Measurements from ENCODE around the gene MYH14. TPM values are rescaled to one million over a fixed set of nuclear protein-coding genes. Genes with fewer than 3 reads are reported as not detected.
A peak's percentile ranks its signal among the peaks of the same experiment; 100 is the strongest.
"Not testable (repeated sequence)": the region's sequence is repeated elsewhere in the genome, so short reads cannot be mapped to it uniquely, and the experiment has no call there.

MYH14 gene
- total and polyA plus RNA-seq, 2 experiments from 2014 or later: 40.9 to 64.4 TPM

DNA sequence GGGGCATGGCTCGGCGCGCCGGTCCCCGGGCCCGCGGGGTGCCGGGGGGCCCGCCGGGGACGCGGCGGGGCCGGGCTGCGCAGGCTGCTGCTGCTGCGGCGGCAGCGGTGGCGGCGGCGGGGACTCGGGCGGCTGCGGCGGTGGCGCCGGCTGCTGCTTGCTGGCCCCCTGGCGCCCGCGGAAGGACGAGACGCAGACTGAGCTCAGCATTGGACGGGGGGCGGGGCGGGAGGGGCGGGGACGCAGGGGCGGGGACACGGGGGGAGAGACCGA, 125.4 kb downstream of the MYH14 start:
- TF ChIP-seq EZH2 (IDR thresholded peaks at IDR 0.05; ENCODE audit: borderline replicate concordance) (no peak), CTCF (IDR thresholded peaks at IDR 0.05; ENCODE audit: poor library complexity) (no peak), EZH2phosphoT487 (IDR thresholded peaks at IDR 0.05; ENCODE audit: low read depth, severe bottlenecking, unreplicated experiment) (no peak)
- H4K20me1 ChIP-seq (ENCODE audit: insufficient read depth, poor library complexity, severe bottlenecking): peaks cover 3% of the 10 kb centered on the region
- no peaks in the 10 kb centered on the region for H3K79me2 ChIP-seq
- peaks cover 20% of the 10 kb centered on the region for H3K4me1 ChIP-seq (ENCODE audit: insufficient read depth)
- H3K4me3 ChIP-seq: no peak overlapping the region
- no peak overlapping the region for H2AFZ ChIP-seq
- WGBS (ENCODE audit: low lambda C conversion rate, missing lambda C conversion rate): 0% methylated on average over 2 of the region's 40 CpGs
- H3K9me2 ChIP-seq (replicated peaks; ENCODE audit: insufficient read depth): no peaks in the 10 kb centered on the region
- H3K9me3 ChIP-seq (ENCODE audit: low read depth): no peaks in the 10 kb centered on the region
- peak overlapping the region; percentile 89 for H3K4me2 ChIP-seq
- H3K36me3 ChIP-seq (replicated peaks; ENCODE audit: insufficient read depth, low read depth): no peaks in the 10 kb centered on the region
- no peak for DNase-seq (ENCODE audit: low spot score)
- peaks cover 30% of the 10 kb centered on the region for H3K27me3 ChIP-seq
- no peak overlapping the region for H3K27ac ChIP-seq

- Histone ChIP-seq H3K9me2 (replicated peaks; ENCODE audit: insufficient read depth) (no peaks in the 10 kb centered on the region), H3K79me2 (no peaks in the 10 kb centered on the region), H3K9me3 (ENCODE audit: low read depth) (no peaks in the 10 kb centered on the region), H4K20me1 (ENCODE audit: insufficient read depth, poor library complexity, severe bottlenecking) (peaks cover 3% of the 10 kb centered on the region), H3K4me3 (peak within 1 kb of the TSS; percentile 36), H3K4me1 (ENCODE audit: insufficient read depth) (peaks cover 25% of the 10 kb centered on the region), H3K27ac (peak within 1 kb of the TSS; percentile 76), H2AFZ (peak within 1 kb of the TSS; percentile 63), H3K27me3 (peaks cover 30% of the 10 kb centered on the region), H3K36me3 (replicated peaks; ENCODE audit: insufficient read depth, low read depth) (no peaks in the 10 kb centered on the region), H3K4me2 (peak within 1 kb of the TSS; percentile 90)
- peak; percentile 99 for DNase-seq (ENCODE audit: low spot score)
- no peak for TF ChIP-seq EZH2 (IDR thresholded peaks at IDR 0.05; ENCODE audit: borderline replicate concordance)
- TF ChIP-seq EZH2phosphoT487 (IDR thresholded peaks at IDR 0.05; ENCODE audit: low read depth, severe bottlenecking, unreplicated experiment): no peak
- TF ChIP-seq CTCF (IDR thresholded peaks at IDR 0.05; ENCODE audit: poor library complexity): no peak
- 4% methylated on average over 17 of the region's 43 CpGs for WGBS (ENCODE audit: low lambda C conversion rate, missing lambda C conversion rate)
These were observed 125.9 kb downstream of the MYH14 start, which contains the start of gene KCNC3 for GRCh38 chr19:50329146-50329925. KCNC3 (minus strand) TSS chr19:50329377; CDS start chr19:50329082, 295 bp downstream.

GRCh38 chr19:50329926-50330294, 126.5 kb downstream of the MYH14 start:
- H3K9me3 ChIP-seq (ENCODE audit: low read depth); H3K79me2 ChIP-seq; H3K4me3 ChIP-seq; H3K36me3 ChIP-seq (replicated peaks; ENCODE audit: insufficient read depth, low read depth); DNase-seq (ENCODE audit: low spot score); H4K20me1 ChIP-seq (ENCODE audit: insufficient read depth, poor library complexity, severe bottlenecking); H3K9me2 ChIP-seq (replicated peaks; ENCODE audit: insufficient read depth): not testable (repeated sequence)
- peak overlapping the region; percentile 90 for H3K4me2 ChIP-seq
- H2AFZ ChIP-seq: peak overlapping the region; percentile 63
- H3K4me1 ChIP-seq (ENCODE audit: insufficient read depth): peaks cover 25% of the 10 kb centered on the region
- H3K27ac ChIP-seq: peak overlapping the region; percentile 76
- peaks cover 30% of the 10 kb centered on the region for H3K27me3 ChIP-seq
- 32% methylated on average over 18 of the region's 18 CpGs for WGBS (ENCODE audit: low lambda C conversion rate, missing lambda C conversion rate)

DNA sequence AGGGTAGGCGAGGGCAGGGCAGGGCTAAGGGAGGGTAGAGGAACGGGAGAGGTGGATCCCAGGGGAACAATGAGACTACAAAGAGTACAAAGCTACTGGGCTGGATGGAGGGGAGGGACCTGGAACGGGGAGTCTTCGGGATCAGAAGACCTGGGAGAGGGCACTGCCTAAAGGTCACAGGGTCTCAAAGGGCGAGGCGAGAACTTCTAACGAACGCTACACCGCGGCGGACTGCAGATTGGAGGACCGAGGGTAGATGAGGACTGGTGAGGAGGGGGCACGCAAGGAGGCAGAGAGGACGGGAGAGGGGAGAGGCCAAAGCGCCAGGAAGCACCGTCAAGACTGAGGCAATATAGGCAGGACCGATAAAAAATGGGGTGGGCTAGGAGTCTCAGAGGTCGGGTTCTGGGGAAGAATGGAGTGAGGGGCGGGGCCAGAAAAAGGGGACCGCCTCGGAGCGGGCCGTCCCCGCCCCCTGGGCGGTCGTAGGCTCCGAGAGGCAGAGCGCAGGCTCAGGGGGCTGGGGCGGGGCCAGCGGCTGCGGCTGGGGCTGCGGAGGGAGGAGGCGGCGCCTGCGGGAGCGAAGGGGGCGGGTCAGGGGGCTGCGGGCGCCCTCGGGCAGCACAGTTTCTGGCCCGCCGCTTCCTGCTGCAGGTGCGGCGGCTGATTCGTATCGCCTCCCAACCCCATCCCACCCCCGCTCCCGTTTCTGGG, 127.1 kb downstream of the MYH14 start:
- peak; percentile 95 for DNase-seq (ENCODE audit: low spot score)
- H3K27me3 ChIP-seq: peaks cover 30% of the 10 kb centered on the region

More for the DNA sequence above, 127.1 kb downstream of the MYH14 start:
- Histone ChIP-seq H2AFZ (peak overlapping the region; percentile 63), H3K9me2 (replicated peaks; ENCODE audit: insufficient read depth) (no peaks in the 10 kb centered on the region), H3K36me3 (replicated peaks; ENCODE audit: insufficient read depth, low read depth) (no peaks in the 10 kb centered on the region), H4K20me1 (ENCODE audit: insufficient read depth, poor library complexity, severe bottlenecking) (peaks cover 3% of the 10 kb centered on the region), H3K4me1 (ENCODE audit: insufficient read depth) (peaks cover 25% of the 10 kb centered on the region), H3K4me3 (peak overlapping the region; percentile 35), H3K27ac (peak overlapping the region; percentile 93), H3K4me2 (peak overlapping the region; percentile 90), H3K79me2 (no peaks in the 10 kb centered on the region), H3K9me3 (ENCODE audit: low read depth) (no peaks in the 10 kb centered on the region)
- 4% methylated on average over 19 of the region's 48 CpGs for WGBS (ENCODE audit: low lambda C conversion rate, missing lambda C conversion rate)
- no peak for TF ChIP-seq EZH2phosphoT487 (IDR thresholded peaks at IDR 0.05; ENCODE audit: low read depth, severe bottlenecking, unreplicated experiment)
- TF ChIP-seq CTCF (IDR thresholded peaks at IDR 0.05; ENCODE audit: poor library complexity): no peak
